GM18520 (cell line): ENCODE measurements around the gene SGCG.

Source experiments
- ATAC-seq: cut with Tn5 transposase; IDR thresholded peaks from one replicate; pipeline ENCODE4 v1.9.1; 2021; ENCODE audit not compliant: unreplicated experiment

Gene SGCG

GRCh38 chr13:23323946-23324709 lies 143.3 kb downstream of the SGCG start:
- no peak for ATAC-seq

GRCh38 chr13:23325191-23325590 lies 144.4 kb downstream of the SGCG start:
- peak; percentile 28 for ATAC-seq

GRCh38 chr13:23330356-23330755 lies 149.6 kb downstream of the SGCG start:
- no peak for ATAC-seq

- ATAC-seq = no peak
Observed at GRCh38 chr13:23339225-23339624, 158.4 kb downstream of the SGCG start.

- no peak for ATAC-seq
Observed at GRCh38 chr13:23344931-23345595, 164.3 kb downstream of the SGCG start.

- no peak for ATAC-seq
Observed at GRCh38 chr13:23347601-23348000, 166.8 kb downstream of the SGCG start.

- no peak for ATAC-seq
Observed at GRCh38 chr13:23348262-23349127, 167.7 kb downstream of the SGCG start.

GRCh38 chr13:23349161-23349897 lies 168.6 kb downstream of the SGCG start:
- ATAC-seq = no peak

GRCh38 chr13:23350009-23350408 lies 169.2 kb downstream of the SGCG start:
- no peak for ATAC-seq

- ATAC-seq = no peak
Observed at GRCh38 chr13:23352161-23352560, 171.4 kb downstream of the SGCG start.

- ATAC-seq = no peak
Observed at GRCh38 chr13:23354520-23354919, 173.7 kb downstream of the SGCG start.

- ATAC-seq = no peak
Observed at GRCh38 chr13:23356368-23356767, 175.6 kb downstream of the SGCG start.

- no peak for ATAC-seq
Observed at GRCh38 chr13:23357349-23357748, 176.6 kb downstream of the SGCG start.

GRCh38 chr13:23359882-23360281 lies 179.1 kb downstream of the SGCG start:
- ATAC-seq = no peak

- no peak for ATAC-seq
Observed at GRCh38 chr13:23365652-23366051, 184.9 kb downstream of the SGCG start.

- ATAC-seq = no peak
Observed at GRCh38 chr13:23367907-23368306, 187.1 kb downstream of the SGCG start.

- no peak for ATAC-seq
Observed at GRCh38 chr13:23372264-23372906, 191.6 kb downstream of the SGCG start.
